ENCODE data around the gene YIF1B.

The YIF1B gene

DNA sequence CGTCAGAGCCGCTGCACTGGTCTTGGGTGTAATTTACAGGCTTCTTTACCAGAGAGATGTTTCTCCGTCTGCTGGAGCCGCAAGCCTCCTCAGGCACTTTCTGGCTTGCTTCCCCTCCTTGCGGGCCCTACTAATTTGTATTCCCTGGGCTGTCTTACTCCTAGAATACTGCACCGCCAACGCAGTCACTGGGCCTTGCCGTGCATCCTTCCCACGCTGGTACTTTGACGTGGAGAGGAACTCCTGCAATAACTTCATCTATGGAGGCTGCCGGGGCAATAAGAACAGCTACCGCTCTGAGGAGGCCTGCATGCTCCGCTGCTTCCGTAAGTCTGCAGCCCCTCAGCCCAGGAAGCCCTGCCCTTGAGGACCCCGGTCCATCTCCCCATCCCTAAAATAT, 25.8 kb downstream of the YIF1B start:
- in situ Hi-C loops (cut with HindIII; ENCODE audit: low pct_ligation_motif_present, low sequenced_read_pairs) = no loop called here
- no peaks in the 10 kb centered on the region for H3K27me3 ChIP-seq (replicated peaks)
- no peak for DNase-seq
- H3K4me3 ChIP-seq (ENCODE audit: low read depth, low read length) = no peak overlapping the region
- no peak for TF ChIP-seq CTCF (IDR thresholded peaks at IDR 0.05; ENCODE audit: low read depth, low read length, missing control alignments)
- no peaks in the 10 kb centered on the region for H3K36me3 ChIP-seq (replicated peaks)
- peak overlapping the region; percentile 44 for H3K27ac ChIP-seq

DNA sequence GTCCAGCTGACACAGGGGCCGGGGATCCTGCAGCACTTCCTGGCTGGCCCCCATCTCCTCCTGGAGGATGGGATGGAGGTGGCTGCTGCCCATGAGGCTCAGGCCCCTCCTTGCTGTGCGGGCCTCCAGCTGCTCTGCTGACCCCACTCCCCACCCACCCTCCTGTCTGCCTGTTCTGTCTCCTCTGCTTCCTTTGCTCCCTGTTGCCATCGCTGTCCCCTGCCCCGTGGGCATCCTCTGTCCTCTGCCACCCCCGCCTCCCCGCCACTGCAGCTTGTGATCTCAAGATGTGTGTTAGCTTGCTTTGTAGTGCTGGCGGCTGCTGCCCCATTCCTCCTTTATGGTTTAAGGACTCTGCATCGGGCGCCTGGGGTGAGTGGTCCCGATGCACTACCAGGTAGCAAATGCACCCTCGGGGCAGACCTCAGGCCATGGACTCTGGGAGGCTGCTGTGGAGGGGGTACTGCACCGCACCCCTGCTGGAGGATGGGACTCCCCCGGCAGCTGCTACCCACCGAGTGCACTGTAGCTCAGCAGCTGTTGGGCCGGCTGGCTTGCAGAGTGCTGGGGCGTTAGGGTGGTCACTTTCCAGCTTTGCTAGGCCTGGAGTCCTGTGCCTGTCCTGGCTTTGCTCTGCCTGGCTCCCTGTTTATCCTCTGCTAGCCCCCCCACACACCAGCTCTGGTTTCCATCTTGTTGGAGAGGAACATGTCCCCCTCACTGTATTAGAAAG, 27.5 kb downstream of the YIF1B start:
- DNase-seq = no peak
- no peak overlapping the region for H3K27ac ChIP-seq
- no peaks in the 10 kb centered on the region for H3K27me3 ChIP-seq (replicated peaks)
- no peak overlapping the region for H3K4me3 ChIP-seq (ENCODE audit: low read depth, low read length)
- in situ Hi-C loops (cut with HindIII; ENCODE audit: low pct_ligation_motif_present, low sequenced_read_pairs) = no loop called here
- no peak for TF ChIP-seq CTCF (IDR thresholded peaks at IDR 0.05; ENCODE audit: low read depth, low read length, missing control alignments)
- no peaks in the 10 kb centered on the region for H3K36me3 ChIP-seq (replicated peaks)

DNA sequence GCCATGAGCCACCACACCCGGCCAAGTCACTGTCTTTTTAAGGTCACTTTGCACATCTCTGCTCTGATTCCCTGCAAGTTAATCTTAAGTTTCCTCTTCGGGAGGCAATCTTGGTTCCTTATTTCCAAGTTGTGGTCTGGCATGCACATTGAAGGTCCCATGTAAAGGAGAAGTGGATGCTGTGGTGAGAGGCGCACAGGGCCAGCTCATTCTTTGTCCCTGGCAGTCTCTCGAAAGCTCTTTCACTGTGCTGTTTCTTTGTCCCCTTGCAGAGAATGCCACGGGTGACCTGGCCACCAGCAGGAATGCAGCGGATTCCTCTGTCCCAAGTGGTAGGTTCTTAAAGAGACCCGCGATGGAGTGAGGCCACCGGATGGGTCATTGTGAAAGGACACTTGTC, 28.1 kb downstream of the YIF1B start:
- in situ Hi-C loops (cut with HindIII; ENCODE audit: low pct_ligation_motif_present, low sequenced_read_pairs) = no loop called here
- Histone ChIP-seq H3K36me3 (replicated peaks) (no peaks in the 10 kb centered on the region), H3K27ac (no peak overlapping the region), H3K27me3 (replicated peaks) (no peaks in the 10 kb centered on the region), H3K4me3 (ENCODE audit: low read depth, low read length) (no peak overlapping the region)
- DNase-seq = no peak
- no peak for TF ChIP-seq CTCF (IDR thresholded peaks at IDR 0.05; ENCODE audit: low read depth, low read length, missing control alignments)

DNA sequence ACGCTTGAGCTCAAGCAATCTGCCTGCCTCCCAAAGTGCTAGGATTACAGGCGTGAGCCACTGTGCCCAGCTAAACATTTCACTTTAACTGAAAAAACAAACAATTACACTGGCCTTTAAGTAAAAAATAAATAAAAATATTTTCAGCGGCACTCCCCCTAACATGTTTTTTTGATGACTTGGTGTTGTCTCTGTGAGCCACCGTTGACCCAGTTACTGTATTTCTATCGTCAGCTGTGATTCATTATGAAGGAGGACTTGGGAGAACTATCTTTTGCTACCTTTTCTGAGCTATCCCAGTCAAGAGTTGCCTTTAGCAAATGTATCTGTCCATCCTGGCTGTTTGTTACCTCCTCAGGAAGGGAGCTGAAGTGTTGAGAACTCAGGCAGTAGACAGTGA, 30.2 kb downstream of the YIF1B start:
- no peaks in the 10 kb centered on the region for H3K27me3 ChIP-seq (replicated peaks)
- in situ Hi-C loops (cut with HindIII; ENCODE audit: low pct_ligation_motif_present, low sequenced_read_pairs) = no loop called here
- H3K27ac ChIP-seq = no peak overlapping the region
- no peak overlapping the region for H3K4me3 ChIP-seq (ENCODE audit: low read depth, low read length)
- no peak for DNase-seq
- no peaks in the 10 kb centered on the region for H3K36me3 ChIP-seq (replicated peaks)
- no peak for TF ChIP-seq CTCF (IDR thresholded peaks at IDR 0.05; ENCODE audit: low read depth, low read length, missing control alignments)

GRCh38 chr19:38284422-38284821, 31.3 kb downstream of the YIF1B start:
- TF ChIP-seq CTCF (IDR thresholded peaks at IDR 0.05; ENCODE audit: low read depth, low read length, missing control alignments) = no peak
- Histone ChIP-seq H3K27me3 (replicated peaks) (no peaks in the 10 kb centered on the region), H3K36me3 (replicated peaks) (no peaks in the 10 kb centered on the region), H3K4me3 (ENCODE audit: low read depth, low read length) (no peak overlapping the region), H3K27ac (no peak overlapping the region)
- no peak for DNase-seq
- in situ Hi-C loops (cut with HindIII; ENCODE audit: low pct_ligation_motif_present, low sequenced_read_pairs) = no loop called here

DNA sequence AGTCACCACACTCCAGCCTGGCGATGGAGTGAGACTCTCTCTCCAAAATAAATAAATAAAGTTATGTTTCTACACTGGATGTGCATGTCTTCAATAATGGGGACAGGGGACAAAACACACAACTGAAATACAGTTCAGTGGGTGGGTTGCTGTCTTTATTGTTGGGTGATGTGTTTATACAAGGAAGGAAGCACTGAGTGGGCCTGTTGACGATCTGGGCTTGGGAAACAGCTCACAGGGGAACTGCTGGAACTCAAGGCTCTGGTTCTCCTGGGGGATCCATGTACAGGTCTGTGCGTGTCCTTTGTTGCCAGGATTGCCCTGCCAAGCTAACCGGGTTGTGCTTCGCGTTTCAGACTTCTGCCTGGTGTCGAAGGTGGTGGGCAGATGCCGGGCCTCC, 32.5 kb downstream of the YIF1B start:
- Histone ChIP-seq H3K4me3 (ENCODE audit: low read depth, low read length) (no peak overlapping the region), H3K27ac (no peak overlapping the region), H3K36me3 (replicated peaks) (no peaks in the 10 kb centered on the region), H3K27me3 (replicated peaks) (no peaks in the 10 kb centered on the region)
- TF ChIP-seq CTCF (IDR thresholded peaks at IDR 0.05; ENCODE audit: low read depth, low read length, missing control alignments) = no peak
- in situ Hi-C loops (cut with HindIII; ENCODE audit: low pct_ligation_motif_present, low sequenced_read_pairs) = no loop called here
- DNase-seq = no peak

Measured in brain microvascular endothelial cell (primary cell).